HepG2 (cell line): ENCODE results near the gene ERP44. TPM values are rescaled to one million over a fixed set of nuclear protein-coding genes. Genes with fewer than 3 reads are reported as not detected.

ENCODE experiments used
- ATAC-seq: fragments of 200-7000 bp; cut with Tn5 transposase; 3 replicates; pipeline ENCODE4 v1.9.1; 2020; ENCODE audit warnings: mild to moderate bottlenecking, moderate library complexity
- BruUV-seq: library from RNA; stranded (reverse); fragments of 400-500 nt; replicated peaks from 2 replicates; lab custom pipeline; 2021; lab: Mats Ljungman, UMichigan
- CTCF ChIA-PET: fragments of 300-600 bp; formaldehyde crosslinking; extraction: SDS; loops from one replicate; lab custom pipeline; 2021; ENCODE audit warnings: low total read pairs, inconsistent platforms, low intra/inter-chr PET ratio; lab: Yijun Ruan, JAX
- POLR2A ChIA-PET: fragments of 350-600 bp; sonication (Branson Sonifier 250); formaldehyde crosslinking; loops from one replicate; lab custom pipeline; 2020; ENCODE audit warnings: antibody characterized with exemption, inconsistent platforms; lab: Yijun Ruan, JAX
- DNase-seq: peaks from one replicate; pipeline ENCODE4 v3.0.0-alpha.2; 2015; ENCODE audit warnings: low spot score
- FAIRE-seq: peaks from 3 replicates; lab custom pipeline; 2011; peaks lifted over from hg19 to GRCh38; lab: Jason Lieb, UNC
- H2AFZ ChIP-seq: one replicate; pipeline ENCODE4 v1.6.1; 2011; ENCODE audit warnings: low read length, inconsistent platforms
- H3K27ac ChIP-seq: fragments of 300-600 bp; 3 replicates; pipeline ENCODE4 v1.8.0; 2011; ENCODE audit warnings: mixed run types, mild to moderate bottlenecking, mixed read lengths, low read length, inconsistent platforms; ENCODE audit not compliant: insufficient read depth; ENCODE audit errors: extremely low read length
- H3K27me3 ChIP-seq, 2 experiments: fragments of 200-600 bp in 1 of 2; 2 replicates in 1 of 2; 3 replicates in 1 of 2; pipeline versions ENCODE4 v1.6.0 to v1.8.0; 2011; ENCODE audit warnings: low read length in 2 of 2, mild to moderate bottlenecking in 2 of 2, moderate library complexity in 2 of 2, inconsistent platforms in 1 of 2; ENCODE audit not compliant: insufficient read depth in 2 of 2, control insufficient read depth in 1 of 2
- H3K36me3 ChIP-seq, 2 experiments: fragments of 200-600 bp in 1 of 2; replicated peaks in 1 of 2; 2 replicates in 1 of 2; 3 replicates in 1 of 2; pipeline versions ENCODE4 v1.5.1 to v1.8.0; 2011; ENCODE audit warnings: low read length in 2 of 2, inconsistent platforms in 1 of 2; ENCODE audit not compliant: insufficient read depth in 2 of 2, control insufficient read depth in 1 of 2
- H3K4me1 ChIP-seq: 2 replicates; pipeline ENCODE4 v1.5.1; 2012; ENCODE audit warnings: low read length, inconsistent platforms; ENCODE audit not compliant: insufficient read depth
- H3K4me2 ChIP-seq: 2 replicates; pipeline ENCODE4 v1.6.0; 2011; ENCODE audit warnings: low read depth, low read length, inconsistent platforms
- H3K4me3 ChIP-seq, 3 experiments: fragments of 200-600 bp in 1 of 3; sonication (generic), shearing (Covaris generic) in 1 of 3; replicated peaks in 1 of 3; 2 replicates each; pipeline ENCODE4 v1.5.1; 2011 to 2016; ENCODE audit warnings: low read length in 3 of 3, inconsistent platforms in 2 of 3, low read depth in 2 of 3, mild to moderate bottlenecking in 2 of 3, control low read depth in 1 of 3, mixed read lengths in 1 of 3; ENCODE audit not compliant: insufficient read depth in 1 of 3
- H3K79me2 ChIP-seq: one replicate; pipeline ENCODE4 v1.6.1; 2011; ENCODE audit warnings: low read length, inconsistent platforms; ENCODE audit not compliant: insufficient read depth
- H3K9ac ChIP-seq: 2 replicates; pipeline ENCODE4 v1.6.0; 2011; ENCODE audit warnings: mild to moderate bottlenecking, low read depth, low read length, inconsistent platforms; ENCODE audit not compliant: insufficient read depth
- H3K9me3 ChIP-seq: 2 replicates; pipeline ENCODE4 v1.5.1; 2012; ENCODE audit warnings: mild to moderate bottlenecking, low read length
- H4K20me1 ChIP-seq: 2 replicates; pipeline ENCODE4 v1.6.0; 2011; ENCODE audit warnings: inconsistent platforms, mild to moderate bottlenecking, low read length, moderate library complexity; ENCODE audit not compliant: insufficient read depth
- ARNTL ChIP-seq: sonication (generic); formaldehyde crosslinking; IDR thresholded peaks from 2 replicates; pipeline ENCODE4 v1.4.0; 2020; ENCODE audit warnings: mild to moderate bottlenecking, missing genetic modification reagents
- ATF1 ChIP-seq: IDR thresholded peaks from 2 replicates; pipeline ENCODE4 v1.6.1; 2016; ENCODE audit warnings: mild to moderate bottlenecking, control low read depth
- CHD4 ChIP-seq: fragments of 200-600 bp; sonication (generic); IDR thresholded peaks from 2 replicates; pipeline ENCODE4 v1.7.0; 2017; ENCODE audit warnings: mild to moderate bottlenecking, low read length, borderline replicate concordance
- ELF3 ChIP-seq: IDR thresholded peaks from 2 replicates; pipeline ENCODE4 v1.6.1; 2016; ENCODE audit warnings: missing genetic modification reagents, missing compliant biosample characterization
- HMG20A ChIP-seq: IDR thresholded peaks from 2 replicates; pipeline ENCODE4 v1.6.1; 2016; ENCODE audit warnings: borderline replicate concordance
- HOXA5 ChIP-seq: sonication (generic); formaldehyde crosslinking; IDR thresholded peaks from 2 replicates; pipeline ENCODE4 v1.4.0; 2020; ENCODE audit warnings: missing genetic modification reagents
- MXD3 ChIP-seq: IDR thresholded peaks from 2 replicates; pipeline ENCODE4 v1.6.1; 2016; ENCODE audit warnings: mild to moderate bottlenecking, missing biosample characterization, missing genetic modification reagents
- POLR2A ChIP-seq, 2 experiments: IDR thresholded peaks; 2 replicates each; pipeline ENCODE4 v1.6.1; 2011; ENCODE audit warnings: low read depth in 2 of 2, low read length in 2 of 2, mild to moderate bottlenecking in 1 of 2, moderate library complexity in 1 of 2; ENCODE audit not compliant: insufficient read depth in 1 of 2
- POLR2AphosphoS5 ChIP-seq: IDR thresholded peaks from 2 replicates; pipeline ENCODE4 v1.6.1; 2012; ENCODE audit warnings: low read depth, low read length
- STAG1 ChIP-seq: sonication (generic); formaldehyde crosslinking; IDR thresholded peaks from 2 replicates; pipeline ENCODE4 v1.4.0; 2020; ENCODE audit warnings: missing genetic modification reagents
- ZNF33B ChIP-seq: sonication (generic); formaldehyde crosslinking; IDR thresholded peaks from 2 replicates; pipeline ENCODE4 v1.5.1; 2020; ENCODE audit warnings: mild to moderate bottlenecking, missing genetic modification reagents
- ZNF547 ChIP-seq: sonication (generic); formaldehyde crosslinking; IDR thresholded peaks from 2 replicates; pipeline ENCODE4 v1.5.1; 2020; ENCODE audit warnings: mild to moderate bottlenecking, missing genetic modification reagents
- ZNF605 ChIP-seq: sonication (generic); formaldehyde crosslinking; IDR thresholded peaks from 2 replicates; pipeline ENCODE4 v1.8.0; 2022; ENCODE audit warnings: mild to moderate bottlenecking, missing genetic modification reagents
- ZNF782 ChIP-seq: sonication (generic); formaldehyde crosslinking; IDR thresholded peaks from 2 replicates; pipeline ENCODE4 v1.4.0; 2020; ENCODE audit warnings: missing genetic modification reagents, mild to moderate bottlenecking, borderline replicate concordance
- WGBS: methylation state at CpG from one replicate; pipeline ENCODE4 v1.1.6; 2017; ENCODE audit warnings: low lambda C conversion rate; 5-methylcytosine and 5-hydroxymethylcytosine counted together
- in situ Hi-C: cut with HindIII; loops from 2 replicates; pipeline ENCODE4 v1.10.0; 2017; ENCODE audit warnings: low pct_unique_long_range_greater_than_20kb; ENCODE audit not compliant: extremely low pct_ligation_motif_present
- intact Hi-C: fragments of 100-400 bp; cut with micrococcal nuclease; formaldehyde crosslinking; loops from one replicate; pipeline ENCODE4 v1.10.0; 2022; ENCODE audit not compliant: unreplicated experiment
- polyA plus RNA-seq, 8 experiments: library from polyadenylated mRNA; depleted of rRNA in 3 of 8; stranded (reverse) in 7 of 8; unstranded in 1 of 8; fragments of >200 nt; fragmentation: Illumina TruSeq in 4 of 8; extraction: Trizol in 4 of 8; gene quantifications; 2 replicates each; pipeline versions ENCODE4 v1.2.1 to v1.2.3, GENCODE V29; 2011 to 2016; ENCODE audit warnings: low read depth in 4 of 8, missing spikeins in 1 of 8, mixed read lengths in 1 of 8; ENCODE audit not compliant: insufficient read depth in 1 of 8
- total RNA-seq, 5 experiments: library from RNA; depleted of rRNA; stranded (reverse); fragments of >200 nt; fragmentation: Illumina TruSeq; extraction: Trizol; gene quantifications; 2 replicates each; pipeline ENCODE4 v1.2.3, GENCODE V29; 2016; ENCODE audit warnings: low read depth in 1 of 5
- TF ChIP-seq, protein P1 (sequence below): IDR thresholded peaks from 2 replicates; pipeline ENCODE4 v1.6.1; 2016
- TF ChIP-seq, protein P2 (sequence below): sonication (generic); formaldehyde crosslinking; IDR thresholded peaks from 2 replicates; pipeline ENCODE4 v1.4.0; 2020; ENCODE audit warnings: missing genetic modification reagents, mild to moderate bottlenecking, borderline replicate concordance
- TF ChIP-seq, protein P3 (sequence below): sonication (generic); formaldehyde crosslinking; IDR thresholded peaks from 2 replicates; pipeline ENCODE4 v1.4.0; 2020; ENCODE audit warnings: missing genetic modification reagents

ERP44 gene
- total and polyA plus RNA-seq, 2 of the 13 experiments (the other 11 are each of a cell fraction or from before 2014, with no cell fraction given) = 8.9 to 13.8 TPM

DNA sequence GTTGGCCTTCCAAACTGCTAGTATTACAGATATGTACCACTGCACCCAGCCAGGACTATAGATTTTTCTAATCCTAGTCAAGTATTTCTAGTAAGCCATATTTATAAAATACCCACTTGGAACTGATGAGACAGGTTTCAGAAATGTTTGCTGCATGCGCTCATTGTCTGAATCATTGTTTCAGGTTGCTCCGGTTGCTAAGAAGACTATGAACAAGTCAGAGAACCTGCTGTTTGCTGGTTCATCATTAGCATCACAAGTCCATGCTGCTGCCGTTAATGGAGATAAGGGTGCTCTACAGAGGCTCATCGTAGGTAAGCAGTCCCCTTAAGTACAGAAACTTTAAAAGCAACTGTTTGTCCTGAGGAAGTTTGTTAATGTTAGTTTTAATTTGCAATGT is 5.5 kb upstream of the ERP44 start:
- H3K79me2 ChIP-seq = peaks cover 5% of the 10 kb centered on the region
- no peak overlapping the region for H3K4me2 ChIP-seq
- H3K27ac ChIP-seq = no peak overlapping the region
- POLR2A ChIA-PET = no interaction called here
- intact Hi-C loops (no loop called here), in situ Hi-C loops (no loop called here)
- TF ChIP-seq, protein P1, sequence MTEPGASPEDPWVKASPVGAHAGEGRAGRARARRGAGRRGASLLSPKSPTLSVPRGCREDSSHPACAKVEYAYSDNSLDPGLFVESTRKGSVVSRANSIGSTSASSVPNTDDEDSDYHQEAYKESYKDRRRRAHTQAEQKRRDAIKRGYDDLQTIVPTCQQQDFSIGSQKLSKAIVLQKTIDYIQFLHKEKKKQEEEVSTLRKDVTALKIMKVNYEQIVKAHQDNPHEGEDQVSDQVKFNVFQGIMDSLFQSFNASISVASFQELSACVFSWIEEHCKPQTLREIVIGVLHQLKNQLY (CRISPR knock-in tag) = no peak
- TF ChIP-seq POLR2AphosphoS5 (no peak), ZNF547 (CRISPR knock-in tag) (no peak), CHD4 (no peak), STAG1 (no peak), ELF3 (no peak), HMG20A (CRISPR knock-in tag) (no peak), HOXA5 (CRISPR knock-in tag) (no peak), POLR2A (IDR thresholded peaks at IDR 0.05; ENCODE audit: insufficient read depth in 1 of 2, low read depth in 2 of 2, low read length in 2 of 2) (no peak), ARNTL (no peak), ZNF605 (CRISPR knock-in tag) (no peak), ZNF782 (CRISPR knock-in tag) (no peak), ZNF33B (CRISPR knock-in tag) (no peak), ATF1 (no peak), MXD3 (CRISPR knock-in tag) (no peak)
- TF ChIP-seq, protein P2, sequence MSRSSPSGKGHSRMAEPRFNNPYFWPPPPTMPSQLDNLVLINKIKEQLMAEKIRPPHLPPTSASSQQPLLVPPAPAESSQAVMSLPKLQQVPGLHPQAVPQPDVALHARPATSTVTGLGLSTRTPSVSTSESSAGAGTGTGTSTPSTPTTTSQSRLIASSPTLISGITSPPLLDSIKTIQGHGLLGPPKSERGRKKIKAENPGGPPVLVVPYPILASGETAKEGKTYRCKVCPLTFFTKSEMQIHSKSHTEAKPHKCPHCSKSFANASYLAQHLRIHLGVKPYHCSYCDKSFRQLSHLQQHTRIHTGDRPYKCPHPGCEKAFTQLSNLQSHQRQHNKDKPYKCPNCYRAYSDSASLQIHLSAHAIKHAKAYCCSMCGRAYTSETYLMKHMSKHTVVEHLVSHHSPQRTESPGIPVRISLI = no peak
- TF ChIP-seq, protein P3, sequence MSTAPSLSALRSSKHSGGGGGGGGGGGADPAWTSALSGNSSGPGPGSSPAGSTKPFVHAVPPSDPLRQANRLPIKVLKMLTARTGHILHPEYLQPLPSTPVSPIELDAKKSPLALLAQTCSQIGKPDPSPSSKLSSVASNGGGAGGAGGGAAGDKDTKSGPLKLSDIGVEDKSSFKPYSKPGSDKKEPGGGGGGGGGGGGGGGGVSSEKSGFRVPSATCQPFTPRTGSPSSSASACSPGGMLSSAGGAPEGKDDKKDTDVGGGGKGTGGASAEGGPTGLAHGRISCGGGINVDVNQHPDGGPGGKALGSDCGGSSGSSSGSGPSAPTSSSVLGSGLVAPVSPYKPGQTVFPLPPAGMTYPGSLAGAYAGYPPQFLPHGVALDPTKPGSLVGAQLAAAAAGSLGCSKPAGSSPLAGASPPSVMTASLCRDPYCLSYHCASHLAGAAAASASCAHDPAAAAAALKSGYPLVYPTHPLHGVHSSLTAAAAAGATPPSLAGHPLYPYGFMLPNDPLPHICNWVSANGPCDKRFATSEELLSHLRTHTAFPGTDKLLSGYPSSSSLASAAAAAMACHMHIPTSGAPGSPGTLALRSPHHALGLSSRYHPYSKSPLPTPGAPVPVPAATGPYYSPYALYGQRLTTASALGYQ (CRISPR knock-in tag) = no peak
- no peaks in the 10 kb centered on the region for H3K4me1 ChIP-seq
- no peaks in the 10 kb centered on the region for H4K20me1 ChIP-seq
- WGBS = 92% methylated on average over 4 of the region's 4 CpGs
- no peaks in the 10 kb centered on the region; a peak in 1 of 5 replicates for H3K27me3 ChIP-seq
- CTCF ChIA-PET = no interaction called here
- no TSS peak for BruUV-seq
- peaks cover 3 to 34% of the 10 kb centered on the region in 2 experiments for H3K36me3 ChIP-seq
- FAIRE-seq (no peak), ATAC-seq (no peak), DNase-seq (no peak)
- H3K9me3 ChIP-seq = no peaks in the 10 kb centered on the region
- no peak overlapping the region for H2AFZ ChIP-seq
- H3K9ac ChIP-seq = no peak overlapping the region
- H3K4me3 ChIP-seq = no peak overlapping the region
